HepG2 (cell line): Measurements from ENCODE around the gene CHRM5. TPM values are rescaled to one million over a fixed set of nuclear protein-coding genes. Genes with fewer than 3 reads are reported as not detected.
A peak's percentile ranks its signal among the peaks of the same experiment; 100 is the strongest.

ENCODE experiments used
- SOX13 ChIP-seq, 3 experiments: fragments of 450-650 bp in 1 of 3; sonication (generic) in 1 of 3; formaldehyde crosslinking in 1 of 3; IDR thresholded peaks in 2 of 3; conservative IDR thresholded peaks in 1 of 3; 2 replicates each; pipeline versions ENCODE4 v1.5.0 to v1.6.1; 2016 to 2020; ENCODE audit warnings: antibody characterized with exemption in 1 of 3, mild to moderate bottlenecking in 1 of 3, missing compliant biosample characterization in 1 of 3, missing genetic modification reagents in 1 of 3, moderate library complexity in 1 of 3
- polyA plus RNA-seq, 8 experiments: library from polyadenylated mRNA; depleted of rRNA in 3 of 8; stranded (reverse) in 7 of 8; unstranded in 1 of 8; fragments of >200 nt; fragmentation: Illumina TruSeq in 4 of 8; extraction: Trizol in 4 of 8; gene quantifications; 2 replicates each; pipeline versions ENCODE4 v1.2.1 to v1.2.3, GENCODE V29; 2011 to 2016; ENCODE audit warnings: low read depth in 4 of 8, missing spikeins in 1 of 8, mixed read lengths in 1 of 8; ENCODE audit not compliant: insufficient read depth in 1 of 8
- total RNA-seq, 5 experiments: library from RNA; depleted of rRNA; stranded (reverse); fragments of >200 nt; fragmentation: Illumina TruSeq; extraction: Trizol; gene quantifications; 2 replicates each; pipeline ENCODE4 v1.2.3, GENCODE V29; 2016; ENCODE audit warnings: low read depth in 1 of 5
- TF ChIP-seq, protein P1 (sequence below), 2 experiments: fragments of 450-650 bp in 1 of 2; sonication (generic) in 1 of 2; formaldehyde crosslinking in 1 of 2; IDR thresholded peaks; 2 replicates each; pipeline versions ENCODE4 v1.6.1 to v1.8.0; 2016 to 2022; ENCODE audit warnings: antibody characterized with exemption in 1 of 2, mild to moderate bottlenecking in 1 of 2, missing genetic modification reagents in 1 of 2

The CHRM5 gene
- total and polyA plus RNA-seq, 2 of the 13 experiments (the other 11 are each of a cell fraction or from before 2014, with no cell fraction given), result not detected

DNA sequence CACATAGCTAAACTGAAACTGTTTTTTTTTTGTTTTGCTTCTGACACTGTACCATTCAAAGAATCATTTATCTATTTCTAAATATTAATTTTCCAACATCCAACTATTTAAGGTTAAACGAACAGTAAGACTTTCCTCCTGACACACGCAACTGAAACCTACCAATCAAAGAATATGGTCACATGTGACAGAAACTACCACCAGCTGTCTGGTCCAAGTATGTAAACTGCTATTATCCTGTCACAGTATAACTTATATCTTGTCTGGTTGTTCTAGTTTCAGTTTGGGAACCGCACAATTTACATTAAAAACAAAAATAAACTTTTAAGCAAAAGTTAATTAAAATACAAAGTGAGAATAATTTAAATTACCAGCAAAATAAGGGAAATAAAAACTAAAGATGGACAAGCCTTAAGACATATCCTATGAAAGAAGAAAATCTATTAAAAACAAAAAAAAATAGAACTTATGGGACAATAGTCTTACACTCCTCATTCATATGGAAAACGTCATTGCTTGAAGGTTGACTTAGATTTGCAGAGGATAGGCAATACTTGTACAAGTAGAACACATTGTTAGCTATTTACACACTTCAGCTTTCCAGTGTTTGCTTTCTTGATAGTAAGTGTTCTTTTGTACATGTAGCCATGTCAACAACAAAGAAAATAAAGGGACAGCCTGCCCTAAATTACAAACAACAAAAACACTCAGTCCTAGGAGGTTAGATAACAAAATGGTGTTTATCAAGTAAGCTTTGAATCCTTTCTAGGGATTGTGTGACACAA is 26.8 kb upstream of the CHRM5 start (continued):
- TF ChIP-seq, protein P1, sequence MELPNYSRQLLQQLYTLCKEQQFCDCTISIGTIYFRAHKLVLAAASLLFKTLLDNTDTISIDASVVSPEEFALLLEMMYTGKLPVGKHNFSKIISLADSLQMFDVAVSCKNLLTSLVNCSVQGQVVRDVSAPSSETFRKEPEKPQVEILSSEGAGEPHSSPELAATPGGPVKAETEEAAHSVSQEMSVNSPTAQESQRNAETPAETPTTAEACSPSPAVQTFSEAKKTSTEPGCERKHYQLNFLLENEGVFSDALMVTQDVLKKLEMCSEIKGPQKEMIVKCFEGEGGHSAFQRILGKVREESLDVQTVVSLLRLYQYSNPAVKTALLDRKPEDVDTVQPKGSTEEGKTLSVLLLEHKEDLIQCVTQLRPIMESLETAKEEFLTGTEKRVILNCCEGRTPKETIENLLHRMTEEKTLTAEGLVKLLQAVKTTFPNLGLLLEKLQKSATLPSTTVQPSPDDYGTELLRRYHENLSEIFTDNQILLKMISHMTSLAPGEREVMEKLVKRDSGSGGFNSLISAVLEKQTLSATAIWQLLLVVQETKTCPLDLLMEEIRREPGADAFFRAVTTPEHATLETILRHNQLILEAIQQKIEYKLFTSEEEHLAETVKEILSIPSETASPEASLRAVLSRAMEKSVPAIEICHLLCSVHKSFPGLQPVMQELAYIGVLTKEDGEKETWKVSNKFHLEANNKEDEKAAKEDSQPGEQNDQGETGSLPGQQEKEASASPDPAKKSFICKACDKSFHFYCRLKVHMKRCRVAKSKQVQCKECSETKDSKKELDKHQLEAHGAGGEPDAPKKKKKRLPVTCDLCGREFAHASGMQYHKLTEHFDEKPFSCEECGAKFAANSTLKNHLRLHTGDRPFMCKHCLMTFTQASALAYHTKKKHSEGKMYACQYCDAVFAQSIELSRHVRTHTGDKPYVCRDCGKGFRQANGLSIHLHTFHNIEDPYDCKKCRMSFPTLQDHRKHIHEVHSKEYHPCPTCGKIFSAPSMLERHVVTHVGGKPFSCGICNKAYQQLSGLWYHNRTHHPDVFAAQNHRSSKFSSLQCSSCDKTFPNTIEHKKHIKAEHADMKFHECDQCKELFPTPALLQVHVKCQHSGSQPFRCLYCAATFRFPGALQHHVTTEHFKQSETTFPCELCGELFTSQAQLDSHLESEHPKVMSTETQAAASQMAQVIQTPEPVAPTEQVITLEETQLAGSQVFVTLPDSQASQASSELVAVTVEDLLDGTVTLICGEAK (IDR thresholded peaks at IDR 0.05), result no peak
- TF ChIP-seq, protein P1 (CRISPR knock-in tag; IDR thresholded peaks at IDR 0.05), result no peak
- TF ChIP-seq SOX13 (IDR thresholded peaks at IDR 0.05) (no peak), SOX13 (CRISPR knock-in tag; conservative IDR thresholded peaks at IDR 0.05 in 1 of 2, IDR thresholded peaks at IDR 0.05 in 1 of 2) (0 out of 4 replicates have a peak, but pooled peaks of 1 of the 2 experiments have one; percentile 11)
